HG03039 (cell line): ENCODE results near the gene EXOSC10.
"Not testable (repeated sequence)": the region's sequence is repeated elsewhere in the genome, so short reads cannot be mapped to it uniquely, and the experiment has no call there.

ENCODE experiments used
- ATAC-seq: cut with Tn5 transposase; IDR thresholded peaks from one replicate; pipeline ENCODE4 v1.9.1; 2021; ENCODE audit warnings: mild to moderate bottlenecking, moderate library complexity; ENCODE audit not compliant: unreplicated experiment

EXOSC10 gene

DNA sequence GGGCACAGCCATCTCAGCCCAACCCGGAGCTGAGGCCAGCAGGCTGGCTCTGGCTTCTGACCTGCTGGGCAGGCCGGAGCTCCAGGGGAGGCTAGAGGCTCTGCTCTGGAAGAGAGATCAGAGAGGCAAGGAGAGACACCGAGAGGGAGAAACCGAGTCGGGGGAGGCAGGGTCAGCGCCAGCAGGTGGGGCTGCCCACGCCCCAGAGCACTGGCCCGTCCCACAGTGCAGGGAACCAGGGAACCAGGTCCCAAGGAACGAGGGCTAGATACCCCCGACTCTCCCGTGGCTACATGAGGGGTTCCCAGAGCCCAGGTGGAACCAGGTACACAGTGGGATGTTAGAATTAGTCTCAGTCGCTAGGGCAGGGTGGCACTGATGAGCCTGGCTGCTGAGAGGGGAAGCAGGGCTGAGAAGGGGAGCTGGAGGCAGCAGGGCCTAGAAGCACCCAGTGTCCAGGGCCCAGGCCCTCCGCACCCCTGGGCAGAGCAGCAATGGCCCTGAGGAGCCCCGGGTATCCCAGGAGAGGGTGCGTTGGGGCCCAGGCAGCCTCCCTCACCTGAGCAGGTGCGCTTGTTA is 54.7 kb downstream of the EXOSC10 start:
- ATAC-seq: no peak

DNA sequence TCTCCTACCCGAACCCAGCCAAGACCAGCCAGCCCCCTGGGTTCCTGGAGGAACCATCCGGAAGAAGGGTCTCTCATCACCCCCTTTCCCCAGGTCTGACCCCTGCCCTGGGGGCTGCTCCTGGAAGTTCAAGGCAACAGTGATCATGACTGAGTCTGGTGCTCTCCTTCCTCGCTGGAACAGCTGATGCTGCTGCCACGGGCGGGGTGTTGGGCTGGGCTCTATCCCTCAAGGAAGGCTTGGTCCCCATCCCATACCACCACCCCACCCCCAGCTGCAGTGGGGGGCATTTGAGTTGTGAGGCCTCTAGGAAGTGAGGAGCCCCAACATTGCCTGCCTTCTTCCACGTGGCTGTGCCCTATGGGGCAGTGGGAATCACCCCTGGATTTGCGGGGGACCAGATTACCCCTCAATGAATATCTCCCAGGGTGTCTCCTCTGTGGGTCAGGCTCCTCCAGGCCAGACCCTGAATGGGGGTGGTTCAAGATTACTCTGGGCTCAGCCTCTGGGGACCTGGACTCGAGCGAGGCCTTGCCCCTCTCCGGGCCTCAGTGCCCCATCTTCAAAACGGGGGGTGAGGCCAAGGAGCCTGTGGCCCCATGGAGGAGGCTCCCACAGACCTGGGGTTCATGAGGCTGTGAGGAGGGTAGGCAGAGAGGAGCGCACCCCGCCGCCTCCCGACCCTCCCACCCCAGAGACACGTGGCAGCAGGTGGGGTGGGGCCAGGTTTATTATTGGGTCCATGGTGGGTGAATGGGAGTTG is 55.4 kb downstream of the EXOSC10 start:
- ATAC-seq: no peak

DNA sequence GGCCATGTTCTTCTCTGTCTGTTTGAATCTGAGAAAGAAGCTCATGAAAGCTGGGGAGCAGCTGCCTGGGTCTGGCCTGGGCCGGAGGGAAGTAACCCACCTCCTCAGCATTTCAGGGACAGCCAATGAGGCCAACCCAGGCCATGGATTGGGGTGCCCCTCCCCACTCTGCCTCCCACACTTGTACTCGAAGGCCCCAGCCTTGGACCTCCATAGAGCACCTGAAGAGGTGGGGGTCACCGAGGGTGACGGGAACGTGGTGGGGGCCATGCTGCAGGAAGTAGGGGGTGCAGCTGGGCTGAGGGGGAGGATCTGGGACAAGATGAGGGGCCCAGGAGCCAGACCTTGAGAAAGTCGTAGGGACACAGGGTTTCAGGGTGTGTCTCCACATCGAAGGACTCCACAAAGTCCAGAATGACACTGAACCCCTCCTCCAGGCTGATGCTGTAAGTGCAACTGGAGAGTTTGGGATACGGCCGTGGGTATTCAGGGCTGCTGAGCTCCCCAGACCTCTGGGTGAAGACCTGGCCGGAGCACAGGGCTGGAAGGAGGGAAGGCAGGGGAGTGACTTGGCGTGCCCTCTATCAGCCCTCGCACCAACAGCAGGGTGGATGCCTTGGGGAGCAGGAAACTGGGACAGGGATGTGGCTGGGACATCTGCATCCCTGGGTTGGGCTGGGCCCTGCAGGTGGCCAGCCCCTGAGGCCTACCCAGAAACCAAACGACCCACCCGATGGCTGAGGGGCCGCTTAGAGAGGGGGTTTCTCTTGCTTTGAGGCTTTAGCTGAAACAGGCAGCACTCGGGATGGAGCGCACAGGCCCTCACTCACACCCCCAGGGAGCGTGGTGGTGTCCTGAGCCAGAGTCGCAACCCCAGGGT is 56.4 kb downstream of the EXOSC10 start:
- ATAC-seq: no peak

DNA sequence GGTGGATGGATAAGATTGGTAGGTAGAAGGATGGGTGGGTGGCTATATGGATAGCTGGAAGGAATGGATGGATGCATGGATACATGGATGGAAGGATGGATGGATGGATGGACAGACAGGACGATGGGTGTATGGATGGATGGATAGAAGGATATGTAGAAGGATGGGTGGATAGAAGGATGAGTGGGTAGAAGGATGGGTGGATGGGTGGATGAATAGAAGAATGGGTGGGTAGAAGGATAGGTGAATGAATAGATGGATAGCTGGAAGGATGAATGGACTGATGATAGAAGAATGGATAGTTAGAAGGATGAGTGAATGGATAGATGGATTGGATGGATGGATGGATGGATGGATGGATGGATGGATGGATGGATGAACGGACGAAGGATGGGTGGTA is 57.6 kb downstream of the EXOSC10 start:
- no peak for ATAC-seq

DNA sequence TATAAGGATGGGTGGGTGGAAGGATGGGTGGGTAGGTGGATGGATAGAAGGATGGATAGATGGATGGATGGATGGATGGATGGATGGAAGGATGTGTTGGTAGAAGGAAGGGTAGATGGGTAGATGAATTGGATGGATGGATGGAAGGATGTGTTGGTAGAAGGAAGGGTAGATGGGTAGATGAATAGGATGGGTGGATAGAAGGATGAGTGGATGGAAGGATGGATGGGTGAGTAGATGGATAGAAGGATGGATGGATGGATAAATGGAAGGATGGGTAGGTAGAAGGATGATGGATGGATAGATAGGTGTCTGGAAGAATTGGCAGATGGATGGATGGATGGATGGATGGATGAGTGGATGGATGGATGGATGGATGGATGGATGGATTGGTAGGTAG is 58.6 kb downstream of the EXOSC10 start:
- no peak for ATAC-seq

DNA sequence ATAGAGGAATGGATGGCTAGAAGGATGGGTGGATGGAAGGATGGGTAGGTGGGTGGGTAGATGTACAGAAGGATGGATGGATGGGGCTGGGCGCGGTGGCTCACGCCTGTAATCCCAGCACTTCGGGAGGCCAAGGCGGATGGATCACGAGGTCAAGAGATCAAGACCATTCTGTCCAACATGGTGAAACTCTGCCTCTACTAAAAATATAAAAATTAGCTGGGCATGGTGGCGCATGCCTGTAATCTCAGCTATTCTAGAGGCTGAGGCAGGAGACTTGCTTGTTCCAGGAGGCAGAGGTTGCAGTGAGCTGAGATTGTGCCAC is 59.6 kb downstream of the EXOSC10 start:
- ATAC-seq: not testable (repeated sequence)

DNA sequence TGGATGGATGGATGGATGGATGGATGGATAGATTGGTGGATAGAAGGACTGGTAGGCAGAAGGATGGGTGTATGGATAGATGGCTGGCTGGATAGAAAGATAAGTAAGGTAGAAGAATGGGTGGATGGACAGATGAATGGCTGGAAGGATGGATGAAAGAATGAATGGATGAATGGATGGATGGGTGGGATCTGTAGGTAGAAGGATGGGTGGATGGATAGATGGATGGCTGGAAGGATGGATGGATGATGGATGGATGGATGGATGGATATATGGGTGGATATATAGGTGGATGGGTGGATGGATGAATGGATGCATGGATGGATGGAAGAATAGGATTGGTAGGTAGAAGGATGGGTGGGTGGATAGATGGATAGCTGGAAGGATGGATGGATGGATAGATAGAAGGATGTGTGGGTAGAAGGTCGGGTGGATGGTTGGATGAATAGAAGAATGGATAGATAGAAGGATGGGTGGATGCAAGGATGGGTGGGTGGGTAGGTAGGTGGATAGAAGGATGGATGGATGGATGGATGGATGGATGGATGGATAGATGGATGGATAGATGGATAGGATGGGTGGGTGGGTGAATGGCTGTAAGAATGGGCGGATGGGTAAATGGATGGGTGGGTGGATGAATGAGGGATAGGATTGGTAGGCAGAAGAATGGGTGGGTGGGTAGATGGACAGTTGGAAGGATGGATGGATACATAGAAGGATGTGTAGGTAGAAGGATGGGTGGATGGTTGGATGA is 60.1 kb downstream of the EXOSC10 start:
- ATAC-seq: no peak

DNA sequence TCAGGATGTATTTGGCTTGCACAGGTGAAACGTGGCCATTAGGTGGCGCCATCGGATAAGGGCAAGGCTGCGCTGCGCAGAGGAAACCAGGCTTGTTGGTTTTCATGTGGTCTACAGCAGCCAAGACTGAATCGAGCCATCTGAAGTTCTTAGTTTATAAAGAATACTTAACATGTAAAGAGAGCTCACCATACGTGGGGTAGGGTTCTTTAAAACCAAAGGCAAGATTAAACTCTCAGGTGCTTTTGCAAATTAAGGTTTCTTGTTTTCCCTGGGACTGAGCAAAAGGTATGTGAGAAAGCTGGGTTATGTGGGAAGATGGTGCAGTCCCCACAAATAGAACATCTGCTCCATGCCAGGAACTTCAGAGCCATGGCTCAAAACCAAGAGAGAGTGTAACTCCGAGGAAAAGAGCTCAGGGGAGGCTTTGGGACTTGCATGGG is 61.9 kb downstream of the EXOSC10 start:
- ATAC-seq: no peak

DNA sequence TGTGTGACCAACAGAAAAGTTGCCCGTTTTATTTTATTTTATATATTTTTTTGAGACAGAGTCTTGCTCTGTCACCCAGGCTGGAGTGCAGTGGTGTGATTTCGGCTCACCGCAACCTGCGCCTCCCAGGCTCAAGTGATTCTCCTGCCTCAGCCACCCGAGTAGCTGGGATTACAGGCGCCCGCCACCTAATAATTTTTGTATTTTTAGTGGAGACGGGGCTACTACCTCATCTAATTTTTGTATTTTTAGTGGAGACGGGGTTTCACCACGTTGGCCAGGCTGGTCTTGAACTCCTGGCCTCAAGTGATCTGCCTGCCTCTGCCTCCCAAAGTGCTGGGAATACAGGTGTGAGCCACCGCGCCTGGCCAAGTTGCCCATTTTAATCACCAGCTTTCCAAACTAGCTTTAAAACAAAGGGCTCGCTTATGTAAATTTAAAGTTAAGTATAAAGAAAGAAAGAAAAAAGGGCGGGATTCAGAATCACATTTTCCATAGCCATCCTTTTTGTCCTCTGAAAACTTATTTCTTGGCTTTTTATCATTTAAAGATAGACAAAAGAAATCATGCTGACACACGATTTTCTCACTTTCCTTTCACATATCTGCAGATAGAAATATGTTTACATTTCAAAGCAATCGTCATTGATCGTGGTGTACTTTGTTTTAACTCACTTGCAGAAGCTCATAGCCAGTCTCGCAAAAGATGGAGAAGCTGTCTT is 62.5 kb downstream of the EXOSC10 start:
- not testable (repeated sequence) for ATAC-seq

DNA sequence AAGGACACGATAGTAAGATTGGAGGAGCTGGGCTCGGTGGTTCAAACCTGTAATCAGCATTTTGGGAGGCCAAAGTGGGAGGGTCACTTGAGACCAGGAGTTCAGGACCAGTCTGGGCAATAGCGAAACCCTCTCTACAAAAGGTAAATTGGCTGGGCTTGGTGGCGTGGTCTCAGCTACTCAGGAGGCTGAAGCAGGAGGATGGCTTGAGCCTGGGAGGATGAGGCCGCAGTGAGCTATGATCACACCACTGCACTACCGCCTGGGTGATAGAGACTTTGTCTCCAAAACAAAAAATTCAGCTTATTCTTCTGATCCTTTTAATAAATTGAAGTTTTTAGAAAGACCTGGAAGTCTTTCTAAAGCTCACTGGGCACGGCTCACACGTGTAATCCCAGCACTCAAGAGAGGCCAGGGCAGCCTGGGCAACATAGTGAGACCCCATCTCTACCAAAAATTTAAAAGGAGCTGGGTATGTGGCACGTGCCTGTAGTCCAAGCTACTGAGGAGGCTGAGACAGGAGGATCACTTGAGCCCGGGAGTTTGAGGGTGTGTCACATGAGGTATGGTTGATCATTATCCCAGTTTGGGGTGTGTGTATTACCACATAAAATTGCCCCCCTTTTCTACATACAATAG is 67.9 kb downstream of the EXOSC10 start:
- ATAC-seq: no peak

DNA sequence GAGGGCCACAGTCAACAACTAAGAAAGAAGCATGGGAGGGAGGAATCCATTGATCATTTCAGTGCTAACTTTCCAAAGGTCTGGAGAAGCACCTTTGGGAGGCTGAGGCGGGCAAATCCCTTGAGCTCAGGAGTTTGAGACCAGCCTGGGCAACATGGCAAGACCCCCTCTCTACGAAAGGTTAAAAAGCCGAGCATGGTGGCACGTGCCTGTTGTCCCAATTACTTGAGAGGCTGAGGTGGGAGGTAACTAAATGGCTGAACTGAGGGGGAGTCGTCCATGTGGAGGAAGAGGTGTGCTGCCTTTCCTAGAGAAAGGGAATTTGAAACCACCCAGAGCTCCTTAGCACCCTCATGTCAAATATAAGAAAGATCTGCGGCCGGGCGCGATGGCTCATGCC is 68.8 kb downstream of the EXOSC10 start:
- no peak for ATAC-seq

DNA sequence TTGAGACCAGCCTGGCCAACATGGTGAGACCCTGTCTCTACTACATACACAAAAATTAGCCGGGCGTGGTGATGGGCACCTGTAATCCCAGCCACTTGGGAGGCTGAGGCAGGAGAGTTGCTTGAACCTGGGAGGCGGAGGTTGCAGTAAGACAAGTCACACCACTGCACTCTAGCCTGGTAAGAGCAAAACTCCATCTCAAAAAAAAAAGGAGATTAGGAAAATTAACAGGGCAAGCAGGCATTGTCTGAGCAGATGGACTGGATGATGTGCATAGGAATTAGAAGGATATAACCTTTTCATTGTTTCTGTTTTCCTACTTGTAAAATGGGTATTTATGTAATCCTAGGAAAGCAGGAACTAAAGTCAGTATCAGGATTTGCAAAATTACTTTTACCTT is 71.7 kb downstream of the EXOSC10 start:
- ATAC-seq: no peak

DNA sequence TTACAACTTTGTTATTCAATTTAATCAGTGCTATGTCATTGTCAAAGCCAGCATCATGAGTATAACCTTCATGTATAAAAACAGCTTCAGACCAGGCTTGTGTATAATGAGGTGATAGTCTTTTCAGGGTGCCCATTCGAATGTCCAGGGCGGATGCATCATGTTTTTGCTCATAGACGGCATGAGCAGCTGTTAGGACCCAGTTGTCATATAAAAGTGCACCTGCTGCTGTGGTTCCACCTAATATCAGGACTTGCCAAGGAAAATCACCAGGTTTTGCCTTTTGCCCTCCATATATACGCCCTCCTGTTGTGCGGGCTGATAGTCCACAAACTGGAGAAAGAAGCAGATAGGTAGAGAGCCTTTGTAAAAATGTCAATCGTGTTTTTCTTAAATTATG is 72.4 kb downstream of the EXOSC10 start:
- no peak for ATAC-seq

DNA sequence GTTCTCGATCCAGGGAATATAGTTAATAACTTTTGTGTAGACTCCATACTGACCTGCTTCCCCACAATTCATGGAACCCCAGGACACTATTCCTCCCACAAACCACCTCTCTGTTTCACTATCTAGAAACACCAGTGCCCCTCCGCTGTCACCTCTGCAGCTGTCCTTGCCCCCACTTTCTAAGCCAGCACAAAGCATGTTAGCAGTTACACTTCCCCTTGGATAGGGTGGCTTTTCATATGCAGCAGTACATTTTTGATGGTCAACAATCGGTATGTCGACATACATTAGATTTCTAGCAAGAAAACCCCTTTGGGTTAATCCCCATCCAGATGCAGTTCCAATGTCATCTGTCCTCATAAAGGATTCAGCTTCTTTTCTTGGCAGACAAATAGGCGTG is 72.8 kb downstream of the EXOSC10 start:
- ATAC-seq: no peak

DNA sequence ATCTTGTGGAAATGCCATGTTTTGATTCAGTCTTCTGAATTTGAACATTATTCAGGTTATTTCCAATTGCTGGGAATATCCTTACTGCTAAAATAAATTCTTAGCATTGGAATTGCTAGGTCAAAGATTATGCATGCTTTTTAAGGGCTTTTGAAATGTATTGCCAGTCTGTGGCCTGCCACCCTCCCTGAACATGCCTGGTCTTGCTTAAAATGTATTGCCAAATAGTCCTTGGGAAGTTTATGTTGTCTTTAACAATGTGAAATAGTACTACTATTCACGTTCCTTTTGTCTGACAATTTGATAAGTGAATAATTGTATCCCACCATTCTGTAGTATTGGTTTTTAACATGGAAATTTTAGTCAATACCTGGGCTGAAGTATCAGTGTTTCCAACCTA is 73.6 kb downstream of the EXOSC10 start:
- no peak for ATAC-seq

DNA sequence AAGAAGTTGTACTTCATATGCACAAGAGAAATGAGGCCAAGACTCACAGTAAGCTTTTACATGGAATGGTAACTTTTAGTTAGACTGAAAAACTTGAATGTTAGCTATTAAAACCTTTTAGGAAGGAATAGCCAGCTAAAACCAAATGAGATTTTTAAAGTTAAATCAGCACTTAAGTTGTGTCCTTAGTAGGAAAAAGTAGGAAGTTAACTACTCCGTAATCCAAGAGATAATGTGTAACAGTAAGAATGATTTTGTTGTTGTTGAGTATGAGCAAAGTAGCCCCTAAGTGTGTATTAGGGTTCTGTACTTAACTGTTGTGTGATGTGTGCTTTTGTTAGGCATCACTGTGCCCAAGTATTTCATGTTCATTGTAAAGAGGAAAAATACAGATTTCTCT is 74.1 kb downstream of the EXOSC10 start:
- no peak for ATAC-seq

DNA sequence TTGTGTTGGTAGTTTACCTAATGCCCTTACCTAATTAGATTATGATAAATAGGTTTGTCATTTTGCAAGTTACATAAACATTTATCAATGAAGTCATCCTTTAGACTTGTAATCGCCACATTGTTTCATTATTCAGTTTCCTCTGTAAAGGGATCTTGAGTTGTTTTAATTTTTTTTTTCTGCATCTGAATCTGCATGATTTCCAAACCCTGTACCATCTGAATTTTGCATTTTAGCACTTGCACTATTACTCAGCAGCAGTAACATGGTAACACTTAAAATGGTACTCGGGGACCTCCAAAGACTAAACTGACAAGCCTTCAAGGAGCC is 74.8 kb downstream of the EXOSC10 start:
- ATAC-seq: no peak

DNA sequence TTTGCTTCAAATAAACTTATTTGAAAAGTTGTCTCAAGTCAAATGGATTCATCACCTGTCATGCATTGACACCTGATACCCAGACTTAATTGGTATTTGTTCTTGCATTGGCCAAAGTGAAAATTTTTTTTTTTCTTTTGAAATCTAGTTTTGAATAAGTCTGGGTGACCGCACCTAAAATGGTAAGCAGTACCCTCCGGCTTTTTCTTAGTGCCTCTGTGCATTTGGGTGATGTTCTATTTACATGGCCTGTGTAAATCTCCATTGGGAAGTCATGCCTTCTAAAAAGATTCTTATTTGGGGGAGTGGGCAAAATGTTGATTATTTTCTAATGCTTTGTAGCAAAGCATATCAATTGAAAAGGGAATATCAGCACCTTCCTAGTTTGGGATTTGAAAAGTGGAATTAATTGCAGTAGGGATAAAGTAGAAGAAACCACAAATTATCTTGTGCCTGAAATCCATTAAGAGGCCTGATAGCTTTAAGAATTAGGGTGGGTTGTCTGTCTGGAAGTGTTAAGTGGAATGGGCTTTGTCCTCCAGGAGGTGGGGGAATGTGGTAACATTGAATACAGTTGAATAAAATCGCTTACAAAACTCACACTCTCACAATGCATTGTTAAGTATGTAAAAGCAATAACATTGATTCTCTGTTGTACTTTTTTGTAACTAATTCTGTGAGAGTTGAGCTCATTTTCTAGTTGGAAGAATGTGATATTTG is 75.4 kb downstream of the EXOSC10 start:
- ATAC-seq: no peak

DNA sequence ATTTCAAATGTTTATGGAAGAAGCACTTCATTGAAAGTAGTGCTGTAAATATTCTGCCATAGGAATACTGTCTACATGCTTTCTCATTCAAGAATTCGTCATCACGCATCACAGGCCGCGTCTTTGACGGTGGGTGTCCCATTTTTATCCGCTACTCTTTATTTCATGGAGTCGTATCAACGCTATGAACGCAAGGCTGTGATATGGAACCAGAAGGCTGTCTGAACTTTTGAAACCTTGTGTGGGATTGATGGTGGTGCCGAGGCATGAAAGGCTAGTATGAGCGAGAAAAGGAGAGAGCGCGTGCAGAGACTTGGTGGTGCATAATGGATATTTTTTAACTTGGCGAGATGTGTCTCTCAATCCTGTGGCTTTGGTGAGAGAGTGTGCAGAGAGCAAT is 76.5 kb downstream of the EXOSC10 start:
- ATAC-seq: no peak

DNA sequence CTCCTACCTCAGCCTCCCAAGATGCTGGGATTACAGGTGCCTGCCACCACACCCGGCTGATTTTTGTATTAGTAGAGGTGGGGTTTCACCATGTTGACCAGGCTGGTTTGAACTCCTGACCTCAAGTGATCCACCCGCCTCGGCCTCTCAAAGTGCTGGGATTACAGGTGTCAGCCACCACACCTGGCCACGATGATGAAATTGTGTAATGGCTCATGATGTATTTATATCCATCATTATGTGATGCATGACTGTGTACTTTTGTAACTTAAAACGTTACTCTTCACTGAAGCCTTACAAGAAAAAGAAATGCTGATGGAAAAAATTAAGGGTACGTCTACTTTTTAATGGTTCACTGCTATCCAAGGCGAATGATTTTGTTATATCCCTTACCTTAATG is 79.7 kb downstream of the EXOSC10 start:
- ATAC-seq: no peak
